GM18498 (cell line): ENCODE measurements around the gene PNPLA8.
A peak's percentile ranks its signal among the peaks of the same experiment; 100 is the strongest.
"Not testable (repeated sequence)": the region's sequence is repeated elsewhere in the genome, so short reads cannot be mapped to it uniquely, and the experiment has no call there.

Source experiments
- ATAC-seq: cut with Tn5 transposase; IDR thresholded peaks from one replicate; pipeline ENCODE4 v1.9.1; 2021; ENCODE audit warnings: mild to moderate bottlenecking, moderate library complexity; ENCODE audit not compliant: unreplicated experiment

Gene PNPLA8

DNA sequence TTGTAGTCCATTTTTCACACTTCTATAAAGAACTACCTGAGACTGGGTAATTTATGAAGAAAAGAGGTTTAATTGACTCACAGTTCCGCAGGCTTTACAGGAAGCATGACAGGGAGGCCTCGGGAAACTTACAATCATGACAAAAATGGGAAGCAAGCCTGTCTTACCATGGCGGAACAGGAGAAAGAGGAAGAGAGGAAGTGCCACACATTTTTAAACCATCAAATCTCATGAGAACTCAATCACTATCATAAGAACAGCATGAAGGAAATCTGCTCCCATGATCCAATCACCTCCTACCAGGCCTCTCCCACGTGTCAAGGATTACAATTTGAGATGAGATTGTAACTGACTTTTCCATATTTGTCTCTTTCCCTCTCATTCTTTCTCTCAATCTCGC lies 9.3 kb upstream of the PNPLA8 start:
- ATAC-seq = no peak

DNA sequence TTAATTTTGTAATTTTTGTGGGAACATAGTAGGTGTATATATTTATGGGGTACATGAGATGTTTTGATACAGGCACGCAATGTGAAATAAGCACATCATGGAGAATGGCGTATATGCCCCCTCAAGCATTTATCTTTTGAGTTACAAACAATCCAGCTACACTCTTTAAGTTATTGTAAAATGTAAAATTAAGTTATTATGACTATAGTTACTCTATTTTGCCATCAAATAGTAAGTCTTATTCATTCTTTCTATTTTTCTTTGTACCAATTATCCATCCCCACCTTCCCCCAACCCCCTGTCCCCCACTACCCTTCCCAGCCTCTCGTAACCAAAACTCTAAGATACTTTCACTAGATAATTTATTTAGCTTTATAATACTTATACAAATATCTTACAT lies 7.8 kb upstream of the PNPLA8 start:
- ATAC-seq = no peak

DNA sequence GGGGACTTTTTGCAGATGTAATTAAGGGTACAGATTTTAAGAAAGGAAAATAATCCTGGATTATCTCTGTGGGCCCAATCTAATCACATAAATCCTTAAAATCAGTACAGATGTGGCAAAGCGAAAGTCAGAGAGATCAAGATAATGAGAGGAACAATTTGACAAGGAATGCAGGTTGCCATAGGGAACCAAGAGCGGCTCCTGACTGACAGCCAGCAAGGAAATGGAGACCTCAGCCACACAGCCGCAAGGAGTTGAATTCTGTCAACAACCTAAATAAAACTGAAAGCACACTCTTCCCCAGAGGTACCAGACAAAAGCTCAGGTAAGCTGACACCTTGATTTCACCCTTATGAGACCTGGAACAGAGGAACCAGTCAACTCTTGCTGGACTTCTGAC lies 3.4 kb upstream of the PNPLA8 start:
- ATAC-seq = no peak

GRCh38 chr7:108528183-108528712 lies 2.3 kb upstream of the PNPLA8 start:
- ATAC-seq = no peak

GRCh38 chr7:108526768-108527017 lies 758 bp upstream of the PNPLA8 start:
- no peak for ATAC-seq

GRCh38 chr7:108525327-108525984 lies 479 bp downstream of the PNPLA8 start:
- peak; percentile 53 for ATAC-seq

DNA sequence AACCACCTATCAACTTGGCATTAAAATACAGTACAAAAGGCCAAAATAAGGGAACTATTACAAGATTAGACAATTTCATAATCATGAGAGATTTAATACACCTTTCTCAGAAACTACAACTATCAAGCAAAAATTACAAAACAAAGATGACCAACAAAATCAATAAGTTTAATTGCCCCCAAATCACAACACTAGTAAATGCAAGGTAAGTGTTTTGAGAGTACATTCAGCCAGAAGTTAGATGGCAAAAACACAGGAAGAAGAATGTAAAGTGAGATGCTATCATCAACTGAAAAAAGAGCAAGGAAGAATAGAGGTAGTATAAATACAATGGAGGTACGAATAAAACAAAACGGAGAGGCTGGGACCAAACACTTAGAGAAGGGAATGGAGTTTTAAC lies 3.2 kb downstream of the PNPLA8 start:
- ATAC-seq = no peak

GRCh38 chr7:108517951-108518350 lies 8.0 kb downstream of the PNPLA8 start:
- ATAC-seq = no peak

- no peak for ATAC-seq
Observed at GRCh38 chr7:108515630-108516029, 10.3 kb downstream of the PNPLA8 start.

DNA sequence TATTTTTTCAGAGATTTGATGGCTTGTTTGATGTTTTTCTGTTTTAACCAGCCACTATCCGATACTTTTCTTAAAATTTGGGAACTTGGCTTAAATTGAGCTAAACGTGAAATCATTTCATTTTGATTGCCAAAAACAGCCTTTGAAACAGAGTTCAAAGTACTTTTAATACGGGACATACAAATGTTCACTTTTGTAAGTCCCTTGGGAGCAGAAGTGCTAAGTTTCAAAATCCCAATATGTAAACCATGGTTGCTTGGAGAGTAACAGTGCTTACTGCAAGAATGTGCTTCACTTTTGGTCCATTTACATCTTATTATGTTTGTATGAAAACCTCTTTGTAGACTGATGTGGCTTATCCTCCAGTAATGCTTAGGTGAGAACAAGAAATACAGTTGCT lies 10.9 kb downstream of the PNPLA8 start:
- ATAC-seq = no peak

GRCh38 chr7:108511939-108512338 lies 14.0 kb downstream of the PNPLA8 start:
- peak; percentile 76 for ATAC-seq

DNA sequence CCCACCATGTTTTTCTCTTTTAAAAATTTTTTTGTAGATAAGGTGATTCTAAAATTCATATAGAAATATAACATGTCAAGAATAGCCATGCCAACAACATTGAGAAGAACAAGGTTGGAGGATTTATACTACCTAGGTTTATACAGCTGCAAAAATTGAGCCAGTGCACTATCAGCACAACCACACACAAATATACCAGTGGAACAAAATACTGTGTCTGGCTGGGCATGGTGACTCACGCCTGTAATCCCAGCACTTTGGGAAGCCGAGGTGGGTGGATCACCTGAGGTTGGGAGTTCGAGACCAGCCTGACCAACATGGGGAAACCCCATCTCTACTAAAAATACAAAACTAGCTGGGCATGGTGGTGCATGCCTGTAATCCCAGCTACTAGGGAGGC lies 21.4 kb downstream of the PNPLA8 start:
- not testable (repeated sequence) for ATAC-seq

DNA sequence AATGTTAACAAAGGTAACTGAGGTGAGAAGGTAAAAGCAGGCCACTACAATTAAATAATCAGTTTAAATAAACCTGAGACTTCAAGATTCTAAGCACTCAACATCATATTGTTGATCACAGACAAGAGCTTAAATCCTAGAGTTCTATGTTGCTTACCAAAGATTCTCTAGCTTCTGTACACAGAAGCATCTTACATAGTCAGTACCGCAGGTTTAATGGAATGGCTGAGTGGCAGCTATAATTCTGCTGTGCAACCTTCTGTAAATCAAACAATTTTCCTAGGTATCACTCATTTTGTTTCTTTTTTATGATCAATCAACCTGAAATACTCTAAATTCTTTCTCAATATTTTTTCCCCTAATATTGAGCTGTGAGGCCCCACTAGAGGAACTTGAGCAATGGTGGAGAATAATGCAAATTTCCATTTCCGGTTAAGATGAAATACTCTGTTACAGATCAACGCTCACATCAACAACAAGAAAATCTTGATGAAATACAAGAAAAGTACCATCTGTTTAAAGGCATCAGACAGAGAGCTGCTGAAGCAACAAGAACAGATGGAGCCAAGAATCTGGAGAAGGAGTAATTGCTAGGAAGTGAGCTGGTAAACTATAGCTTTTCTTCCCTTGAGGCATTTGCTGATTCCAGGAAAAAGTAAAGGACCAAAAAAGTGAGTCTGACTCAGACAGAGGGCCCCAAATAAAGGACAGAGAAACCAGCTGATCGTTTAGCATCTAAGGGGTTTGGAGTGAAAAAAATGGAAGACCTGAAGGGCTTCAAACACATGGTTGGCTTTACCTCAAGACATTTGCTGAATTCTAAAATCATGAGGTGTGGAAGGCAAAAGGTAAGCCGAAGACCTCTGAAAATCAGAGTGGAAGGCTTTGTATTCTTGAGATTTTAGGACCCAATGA lies 22.6 kb downstream of the PNPLA8 start:
- peak; percentile 96 for ATAC-seq

GRCh38 chr7:108499566-108499965 lies 26.4 kb downstream of the PNPLA8 start:
- no peak for ATAC-seq

DNA sequence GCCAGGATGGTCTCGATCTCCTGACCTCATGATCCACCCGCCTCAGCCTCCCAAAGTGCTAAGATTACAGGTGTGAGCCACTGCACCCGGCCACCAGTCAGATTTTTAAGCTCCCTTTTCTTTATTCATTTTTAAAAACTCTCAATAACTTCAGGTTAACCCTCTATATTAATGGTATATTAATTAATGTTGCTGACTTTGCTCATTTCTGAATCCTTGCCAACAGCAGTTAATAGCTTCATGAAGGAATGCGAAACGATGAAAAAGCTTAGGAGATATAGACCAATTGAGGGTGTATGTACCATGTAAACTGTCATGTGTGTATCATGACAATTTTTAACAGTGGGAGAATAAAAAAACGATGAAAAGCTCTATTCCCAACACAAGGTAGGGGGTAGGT lies 27.5 kb downstream of the PNPLA8 start:
- ATAC-seq = no peak

- peak; percentile 78 for ATAC-seq
Observed at GRCh38 chr7:108497082-108497725, 28.7 kb downstream of the PNPLA8 start.

DNA sequence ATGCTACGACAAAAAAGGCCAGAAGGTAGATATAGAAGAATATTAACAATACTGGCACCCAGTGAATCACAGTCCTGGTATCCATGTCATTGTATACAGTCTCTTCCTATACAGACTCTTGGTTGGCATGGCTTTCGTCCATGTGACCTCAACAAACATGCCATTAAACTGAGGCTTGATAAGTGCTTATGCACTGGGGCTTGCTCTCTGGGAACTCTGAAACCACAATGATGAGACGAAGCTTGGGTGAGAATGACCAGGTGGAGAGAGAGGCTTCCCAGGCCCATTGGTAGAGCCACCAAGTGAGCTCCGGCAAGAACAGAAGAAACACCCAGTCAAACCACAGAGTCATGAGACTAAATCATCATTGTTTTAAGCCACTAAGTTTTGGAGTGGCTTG lies 33.2 kb downstream of the PNPLA8 start:
- no peak for ATAC-seq

GRCh38 chr7:108488768-108489538 lies 37.0 kb downstream of the PNPLA8 start:
- ATAC-seq = no peak

- ATAC-seq = no peak
Observed at GRCh38 chr7:108487646-108488045, 38.3 kb downstream of the PNPLA8 start.

- no peak for ATAC-seq
Observed at GRCh38 chr7:108486291-108486966, 39.5 kb downstream of the PNPLA8 start.

DNA sequence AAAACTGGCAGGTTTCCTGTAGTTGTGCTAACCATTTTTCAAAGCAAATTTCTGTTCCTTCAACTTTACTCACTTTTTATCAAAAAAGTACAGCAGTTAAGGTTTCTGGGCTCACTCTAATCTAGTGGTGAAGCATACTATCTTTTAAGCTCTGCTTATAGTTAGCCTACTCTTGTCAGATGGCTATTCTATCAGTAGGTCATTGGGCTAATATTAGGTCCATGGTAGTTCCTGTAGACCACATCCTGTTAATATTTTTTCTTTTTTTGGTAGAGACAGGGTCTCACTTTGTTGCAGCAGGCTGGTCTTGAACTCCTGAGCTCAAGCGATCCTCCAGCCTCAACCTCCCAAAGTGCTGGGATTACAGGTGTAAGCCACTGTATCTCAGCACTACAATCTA lies 41.8 kb downstream of the PNPLA8 start:
- ATAC-seq = no peak
